IPS-11a (cell line): ENCODE measurements around the gene ATN1.
"Not testable (repeated sequence)": the region's sequence is repeated elsewhere in the genome, so short reads cannot be mapped to it uniquely, and the experiment has no call there.

Experiments
- H3K4me3 ChIP-seq: one replicate; pipeline ENCODE4 v1.5.1; 2013; ENCODE audit warnings: low read depth, low read length, control low read depth

ATN1 gene

GRCh38 chr12:6927379-6928021, at the start of gene ATN1:
ATN1 (plus strand) TSS chr12:6927959; CDS start chr12:6934002, 6,043 bp downstream.
- peak within 1 kb of the TSS; percentile 90 for H3K4me3 ChIP-seq

- H3K4me3 ChIP-seq: not testable (repeated sequence)
Observed at GRCh38 chr12:6879824-6880223, 47.9 kb upstream of the ATN1 start.

- no peak overlapping the region for H3K4me3 ChIP-seq
Observed at GRCh38 chr12:6883252-6883651, 44.5 kb upstream of the ATN1 start.

- H3K4me3 ChIP-seq: no peak overlapping the region
Observed at GRCh38 chr12:6883683-6884082, 44.1 kb upstream of the ATN1 start.

- no peak overlapping the region for H3K4me3 ChIP-seq
Observed at GRCh38 chr12:6884539-6884938, 43.2 kb upstream of the ATN1 start.

GRCh38 chr12:6886206-6886999, 41.4 kb upstream of the ATN1 start:
- H3K4me3 ChIP-seq: not testable (repeated sequence)

- no peak overlapping the region for H3K4me3 ChIP-seq
Observed at GRCh38 chr12:6887460-6887859, 40.3 kb upstream of the ATN1 start.

- H3K4me3 ChIP-seq: no peak overlapping the region
Observed at GRCh38 chr12:6888360-6888759, 39.4 kb upstream of the ATN1 start.

- H3K4me3 ChIP-seq: not testable (repeated sequence)
Observed at GRCh38 chr12:6888794-6889193, 39.0 kb upstream of the ATN1 start.

GRCh38 chr12:6889775-6890573, 37.8 kb upstream of the ATN1 start:
- H3K4me3 ChIP-seq: not testable (repeated sequence)

- H3K4me3 ChIP-seq: peak overlapping the region; percentile 24
Observed at GRCh38 chr12:6890789-6891645, 36.7 kb upstream of the ATN1 start.

- H3K4me3 ChIP-seq: peak overlapping the region; percentile 24
Observed at GRCh38 chr12:6891646-6892001, 36.1 kb upstream of the ATN1 start.

GRCh38 chr12:6892683-6893082, 35.1 kb upstream of the ATN1 start:
- H3K4me3 ChIP-seq: not testable (repeated sequence)

- no peak overlapping the region for H3K4me3 ChIP-seq
Observed at GRCh38 chr12:6894321-6894720, 33.4 kb upstream of the ATN1 start.

- H3K4me3 ChIP-seq: no peak overlapping the region
Observed at GRCh38 chr12:6896846-6897435, 30.8 kb upstream of the ATN1 start.

GRCh38 chr12:6899427-6899826, 28.3 kb upstream of the ATN1 start:
- H3K4me3 ChIP-seq: no peak overlapping the region

- H3K4me3 ChIP-seq: no peak overlapping the region
Observed at GRCh38 chr12:6899837-6900519, 27.8 kb upstream of the ATN1 start.

GRCh38 chr12:6902448-6902847, 25.3 kb upstream of the ATN1 start:
- no peak overlapping the region for H3K4me3 ChIP-seq

GRCh38 chr12:6903722-6904121, 24.0 kb upstream of the ATN1 start:
- H3K4me3 ChIP-seq: no peak overlapping the region
